Large intestine (tissue), 3 donors: ENCODE measurements around the gene AGBL4. TPM values are rescaled to one million over a fixed set of nuclear protein-coding genes. Genes with fewer than 3 reads are reported as not detected.

Experiments used
- DNase-seq, 2 donors: peaks; one replicate each; pipeline versions ENCODE4 v3.0.0 to v3.0.0-alpha.2; 2013
- H3K27ac ChIP-seq: one replicate; pipeline ENCODE4 v1.5.1; 2013; ENCODE audit warnings: low read length
- H3K27me3 ChIP-seq: 2 replicates; pipeline ENCODE4 v1.6.1; 2013; ENCODE audit warnings: low read length; ENCODE audit not compliant: control insufficient read depth, insufficient read depth
- H3K36me3 ChIP-seq: 2 replicates; pipeline ENCODE4 v1.6.1; 2013; ENCODE audit warnings: low read length; ENCODE audit not compliant: control insufficient read depth, insufficient read depth
- H3K4me1 ChIP-seq: one replicate; pipeline ENCODE4 v1.6.1; 2013; ENCODE audit warnings: low read length; ENCODE audit not compliant: control insufficient read depth, insufficient read depth
- H3K4me3 ChIP-seq: one replicate; pipeline ENCODE4 v1.5.1; 2013; ENCODE audit warnings: low read length
- H3K9me3 ChIP-seq: one replicate; pipeline ENCODE4 v1.6.1; 2013; ENCODE audit warnings: mild to moderate bottlenecking, low read depth, low read length, moderate library complexity; ENCODE audit not compliant: control insufficient read depth
- WGBS: methylation state at CpG from one replicate; pipeline ENCODE4 v1.1.5; 2013; ENCODE audit warnings: low lambda C conversion rate; ENCODE audit not compliant: insufficient coverage; 5-methylcytosine and 5-hydroxymethylcytosine counted together
- polyA plus RNA-seq: library from polyadenylated mRNA; unstranded; fragments of 120-200 nt; gene quantifications from one replicate; pipeline ENCODE4 v1.2.1, GENCODE V29; 2013

AGBL4 gene
- polyA plus RNA-seq, 1 donor: 0.28 TPM

DNA sequence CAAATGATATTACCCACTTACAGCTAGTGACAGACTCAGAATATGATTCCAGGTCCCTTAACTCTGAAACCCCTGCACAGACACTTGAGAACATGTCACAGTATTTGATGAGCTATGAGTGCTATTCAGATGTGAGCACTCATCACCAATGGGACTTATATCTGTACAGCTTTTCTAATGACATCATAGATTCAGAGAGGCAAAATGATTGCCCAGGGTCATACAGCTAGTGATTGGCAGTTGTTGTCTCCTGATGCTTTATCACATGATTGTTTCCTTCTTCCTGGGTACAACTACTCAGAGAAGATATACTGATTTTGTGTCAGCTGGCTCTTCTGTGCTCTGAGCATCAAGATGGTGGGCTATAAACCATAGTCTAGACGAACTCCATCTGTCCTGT, 819.0 kb downstream of the AGBL4 start:
- WGBS: no CpG with 5 or more reads among the region's 1 CpG
- Histone ChIP-seq H3K4me1 (no peaks in the 10 kb centered on the region), H3K4me3 (no peak overlapping the region), H3K9me3 (no peaks in the 10 kb centered on the region), H3K27me3 (no peaks in the 10 kb centered on the region), H3K36me3 (no peaks in the 10 kb centered on the region), H3K27ac (no peak overlapping the region)
- no peak for DNase-seq

- Histone ChIP-seq H3K9me3 (no peaks in the 10 kb centered on the region), H3K27ac (no peak overlapping the region), H3K27me3 (no peaks in the 10 kb centered on the region), H3K4me1 (no peaks in the 10 kb centered on the region), H3K36me3 (no peaks in the 10 kb centered on the region), H3K4me3 (no peak overlapping the region)
- no CpG with 5 or more reads among the region's 1 CpG for WGBS
- no peak for DNase-seq
Measured at GRCh38 chr1:49200738-49201137, 823.0 kb downstream of the AGBL4 start.

DNA sequence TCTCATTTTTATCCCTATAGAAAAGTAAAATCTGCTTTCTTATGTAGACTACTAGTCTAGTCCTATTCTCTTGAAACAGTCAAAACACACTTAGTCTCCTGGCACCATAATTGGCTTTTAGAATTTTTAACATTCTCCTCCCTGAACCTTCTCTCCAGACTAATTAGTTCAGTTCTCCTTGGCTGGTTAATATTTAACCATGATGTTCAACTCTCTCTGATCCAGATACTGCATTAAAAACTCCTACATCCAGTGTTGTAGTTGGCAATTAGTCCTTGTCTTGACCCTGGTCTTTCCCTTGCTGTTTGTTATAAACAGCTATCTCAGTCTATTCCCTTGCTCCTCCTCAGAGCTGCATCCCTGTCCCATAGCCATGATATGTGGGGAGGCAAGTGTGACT, 824.2 kb downstream of the AGBL4 start:
- H3K4me3 ChIP-seq: no peak overlapping the region
- H3K4me1 ChIP-seq: no peaks in the 10 kb centered on the region
- H3K27me3 ChIP-seq: no peaks in the 10 kb centered on the region
- DNase-seq: no peak
- no peak overlapping the region for H3K27ac ChIP-seq
- no peaks in the 10 kb centered on the region for H3K36me3 ChIP-seq
- H3K9me3 ChIP-seq: no peaks in the 10 kb centered on the region

GRCh38 chr1:49197081-49197480, 826.7 kb downstream of the AGBL4 start:
- H3K4me1 ChIP-seq: no peaks in the 10 kb centered on the region
- no peak overlapping the region for H3K4me3 ChIP-seq
- H3K36me3 ChIP-seq: no peaks in the 10 kb centered on the region
- WGBS: no CpG with 5 or more reads among the region's 2 CpGs
- H3K27ac ChIP-seq: no peak overlapping the region
- no peaks in the 10 kb centered on the region for H3K9me3 ChIP-seq
- H3K27me3 ChIP-seq: no peaks in the 10 kb centered on the region
- no peak for DNase-seq

GRCh38 chr1:49190138-49190537, 833.6 kb downstream of the AGBL4 start:
- Histone ChIP-seq H3K9me3 (no peaks in the 10 kb centered on the region), H3K4me1 (no peaks in the 10 kb centered on the region), H3K4me3 (no peak overlapping the region), H3K36me3 (no peaks in the 10 kb centered on the region), H3K27ac (no peak overlapping the region), H3K27me3 (no peaks in the 10 kb centered on the region)
- no peak for DNase-seq
- WGBS: no CpG with 5 or more reads among the region's 1 CpG

- Histone ChIP-seq H3K9me3 (no peaks in the 10 kb centered on the region), H3K27ac (no peak overlapping the region), H3K4me1 (no peaks in the 10 kb centered on the region), H3K27me3 (no peaks in the 10 kb centered on the region), H3K4me3 (no peak overlapping the region), H3K36me3 (no peaks in the 10 kb centered on the region)
- no peak for DNase-seq
- WGBS: no CpG with 5 or more reads among the region's 3 CpGs
Measured at GRCh38 chr1:49187056-49187455, 836.7 kb downstream of the AGBL4 start.

DNA sequence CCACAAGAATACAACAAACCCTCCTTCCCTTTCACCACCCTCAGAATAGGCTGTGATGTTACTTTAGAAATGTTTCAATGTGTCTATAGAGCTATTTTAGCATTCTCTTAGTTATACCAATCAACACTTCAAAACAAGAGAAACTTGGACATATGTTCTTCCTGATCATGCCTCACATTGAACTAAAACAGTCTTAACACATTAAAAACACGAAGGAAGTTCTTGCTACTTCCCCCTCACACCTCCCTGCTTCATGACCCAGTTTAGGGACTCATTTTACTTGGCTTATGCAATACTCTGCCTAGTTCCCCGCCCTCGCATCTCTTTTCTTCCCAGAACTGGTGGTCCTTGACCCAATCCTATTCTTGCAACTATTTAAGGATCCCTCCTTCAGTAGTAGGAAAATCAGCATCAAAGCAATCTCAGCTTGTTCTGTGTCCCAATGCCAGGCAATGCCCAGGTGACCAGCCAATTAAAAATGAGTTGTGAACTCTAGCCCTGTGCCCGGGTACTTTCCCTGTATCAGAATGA, 838.2 kb downstream of the AGBL4 start:
- no peak for DNase-seq
- no peaks in the 10 kb centered on the region for H3K4me1 ChIP-seq
- no peak overlapping the region for H3K4me3 ChIP-seq
- WGBS: no CpG with 5 or more reads among the region's 4 CpGs
- H3K27ac ChIP-seq: no peak overlapping the region
- no peaks in the 10 kb centered on the region for H3K9me3 ChIP-seq
- no peaks in the 10 kb centered on the region for H3K27me3 ChIP-seq
- H3K36me3 ChIP-seq: no peaks in the 10 kb centered on the region

GRCh38 chr1:49183489-49183888, 840.3 kb downstream of the AGBL4 start:
- Histone ChIP-seq H3K36me3 (no peaks in the 10 kb centered on the region), H3K27me3 (no peaks in the 10 kb centered on the region), H3K9me3 (no peaks in the 10 kb centered on the region), H3K27ac (no peak overlapping the region), H3K4me1 (no peaks in the 10 kb centered on the region), H3K4me3 (no peak overlapping the region)
- no peak for DNase-seq

DNA sequence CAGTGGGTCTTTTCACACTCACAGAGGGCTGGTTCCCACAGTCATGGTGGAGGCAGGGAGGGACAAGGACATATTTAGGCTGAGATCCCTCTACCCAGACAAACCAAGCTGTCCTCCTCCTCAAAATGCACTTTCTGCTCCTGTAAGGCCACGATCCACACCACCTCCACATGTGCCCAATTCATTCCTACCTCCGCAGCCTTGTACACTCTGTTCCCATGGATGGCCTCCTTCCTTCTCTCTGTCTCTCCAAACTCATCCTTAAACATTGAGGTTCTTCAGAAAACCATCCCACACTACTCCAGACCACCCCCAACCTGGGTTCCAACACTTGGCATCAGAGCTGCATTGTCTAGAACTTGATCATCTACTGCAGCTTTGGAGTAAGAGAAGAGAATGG, 842.7 kb downstream of the AGBL4 start:
- H3K27me3 ChIP-seq: no peaks in the 10 kb centered on the region
- no peak overlapping the region for H3K4me3 ChIP-seq
- no peak for DNase-seq
- H3K9me3 ChIP-seq: no peaks in the 10 kb centered on the region
- no peak overlapping the region for H3K27ac ChIP-seq
- no CpG with 5 or more reads among the region's 2 CpGs for WGBS
- no peaks in the 10 kb centered on the region for H3K4me1 ChIP-seq
- no peaks in the 10 kb centered on the region for H3K36me3 ChIP-seq

DNA sequence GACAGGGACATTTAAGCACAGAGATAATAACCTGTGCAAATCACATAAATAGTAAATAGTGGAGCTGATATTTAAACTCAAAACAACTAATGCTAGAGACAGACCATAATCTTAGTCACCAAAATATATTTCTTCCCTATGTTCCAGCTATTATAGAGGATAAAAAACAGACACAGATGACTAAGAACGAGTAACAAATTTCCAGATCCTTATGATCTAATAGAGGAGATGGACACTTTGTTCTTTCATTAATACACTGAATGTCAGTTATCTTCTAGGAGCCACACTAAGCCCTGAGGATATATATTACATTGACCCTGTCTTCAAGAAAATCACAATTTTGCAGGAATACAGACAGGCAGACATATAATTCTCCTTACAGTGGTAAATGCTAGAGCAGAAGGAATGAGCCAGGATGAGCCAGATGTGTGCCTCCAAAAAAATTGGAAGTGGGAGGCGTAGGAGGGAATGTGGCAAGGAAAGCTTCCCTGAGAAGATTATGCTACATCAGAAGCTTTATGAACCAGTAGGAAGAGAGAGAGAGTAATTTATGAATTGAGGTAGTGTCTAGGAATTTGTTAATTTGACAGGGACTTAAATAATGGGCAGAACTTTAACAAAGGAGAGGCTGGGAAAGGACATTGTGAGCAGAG, 851.7 kb downstream of the AGBL4 start:
- WGBS: 100% methylated on average over 1 of the region's 2 CpGs
- Histone ChIP-seq H3K27me3 (no peaks in the 10 kb centered on the region), H3K4me3 (no peak overlapping the region), H3K36me3 (no peaks in the 10 kb centered on the region), H3K4me1 (no peaks in the 10 kb centered on the region), H3K27ac (no peak overlapping the region), H3K9me3 (no peaks in the 10 kb centered on the region)
- no peak for DNase-seq

- no peak overlapping the region for H3K4me3 ChIP-seq
- H3K36me3 ChIP-seq: no peaks in the 10 kb centered on the region
- no peaks in the 10 kb centered on the region for H3K4me1 ChIP-seq
- WGBS: 100% methylated on average over 1 of the region's 2 CpGs
- no peaks in the 10 kb centered on the region for H3K9me3 ChIP-seq
- H3K27me3 ChIP-seq: no peaks in the 10 kb centered on the region
- no peak for DNase-seq
- H3K27ac ChIP-seq: no peak overlapping the region
Measured at GRCh38 chr1:49166031-49166430, 857.7 kb downstream of the AGBL4 start.
